Measurements from ENCODE around the gene IRX2. TPM values are rescaled to one million over a fixed set of nuclear protein-coding genes. Genes with fewer than 3 reads are reported as not detected.
A peak's percentile ranks its signal among the peaks of the same experiment; 100 is the strongest.

IRX2 gene
- total RNA-seq, 1 experiment from 2014 or later: not detected

DNA sequence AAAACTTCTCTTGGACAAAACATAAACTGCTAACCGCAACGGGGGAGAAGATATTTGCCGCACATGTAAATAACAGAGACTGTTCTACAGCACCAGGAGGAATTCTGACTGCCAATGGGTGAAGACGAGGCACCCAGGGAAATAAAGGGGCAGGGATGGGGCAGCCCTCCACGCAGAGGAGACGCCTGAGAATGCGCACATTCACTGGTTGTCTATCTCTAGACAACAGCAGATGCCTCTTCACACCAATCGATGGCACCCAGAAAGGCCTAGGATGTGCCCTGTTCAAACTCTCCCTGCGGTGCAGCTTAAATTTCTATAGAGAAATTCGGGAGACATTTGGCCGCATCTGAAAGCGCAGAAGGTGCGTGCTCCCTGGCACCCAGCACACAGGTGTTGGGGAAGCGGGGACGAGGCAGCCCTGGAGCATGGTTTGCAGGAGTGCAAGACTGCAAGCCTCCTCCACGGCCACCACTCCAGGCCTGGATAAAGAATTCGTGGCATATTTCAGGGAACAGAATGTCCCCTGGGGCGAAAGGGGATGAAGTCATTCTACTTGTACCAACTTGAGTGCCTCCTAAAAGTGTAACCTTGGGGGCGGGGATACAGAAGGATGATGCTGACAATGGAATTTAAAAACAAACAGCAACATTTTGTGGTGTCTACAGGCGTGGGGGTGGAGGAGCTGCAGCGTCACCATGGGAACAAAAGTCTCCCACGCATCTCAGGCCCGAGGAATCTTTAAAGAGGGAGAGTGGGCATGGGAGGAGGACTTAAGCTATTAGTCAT, 6.3 kb upstream of the IRX2 start:
- no peaks in the 10 kb centered on the region for H3K9me3 ChIP-seq (ENCODE audit: insufficient read depth, low read depth)
- no peaks in the 10 kb centered on the region for H3K79me2 ChIP-seq (ENCODE audit: low read depth)
- H2AFZ ChIP-seq: no peak overlapping the region
- POLR2A ChIA-PET (ENCODE audit: unreplicated experiment): no interaction called here
- H3K4me3 ChIP-seq: no peak overlapping the region
- CTCF ChIA-PET: no interaction called here
- DNase-seq: peak in 1 of 2 experiments; percentile 94
- H3K36me3 ChIP-seq (ENCODE audit: low read depth): no peaks in the 10 kb centered on the region
- no TSS peak for BruUV-seq (replicated peaks)
- H3F3A ChIP-seq (ENCODE audit: insufficient read depth, low read depth): peaks cover 17% of the 10 kb centered on the region
- no peak overlapping the region; the same call in 1 of the 2 replicates for H3K27ac ChIP-seq
- no peak for TF ChIP-seq EZH2 (IDR thresholded peaks at IDR 0.05; ENCODE audit: low read depth)
- TF ChIP-seq, protein P1, sequence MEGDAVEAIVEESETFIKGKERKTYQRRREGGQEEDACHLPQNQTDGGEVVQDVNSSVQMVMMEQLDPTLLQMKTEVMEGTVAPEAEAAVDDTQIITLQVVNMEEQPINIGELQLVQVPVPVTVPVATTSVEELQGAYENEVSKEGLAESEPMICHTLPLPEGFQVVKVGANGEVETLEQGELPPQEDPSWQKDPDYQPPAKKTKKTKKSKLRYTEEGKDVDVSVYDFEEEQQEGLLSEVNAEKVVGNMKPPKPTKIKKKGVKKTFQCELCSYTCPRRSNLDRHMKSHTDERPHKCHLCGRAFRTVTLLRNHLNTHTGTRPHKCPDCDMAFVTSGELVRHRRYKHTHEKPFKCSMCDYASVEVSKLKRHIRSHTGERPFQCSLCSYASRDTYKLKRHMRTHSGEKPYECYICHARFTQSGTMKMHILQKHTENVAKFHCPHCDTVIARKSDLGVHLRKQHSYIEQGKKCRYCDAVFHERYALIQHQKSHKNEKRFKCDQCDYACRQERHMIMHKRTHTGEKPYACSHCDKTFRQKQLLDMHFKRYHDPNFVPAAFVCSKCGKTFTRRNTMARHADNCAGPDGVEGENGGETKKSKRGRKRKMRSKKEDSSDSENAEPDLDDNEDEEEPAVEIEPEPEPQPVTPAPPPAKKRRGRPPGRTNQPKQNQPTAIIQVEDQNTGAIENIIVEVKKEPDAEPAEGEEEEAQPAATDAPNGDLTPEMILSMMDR (conservative IDR thresholded peaks at IDR 0.05): no peak
- no peaks in the 10 kb centered on the region for H4K20me1 ChIP-seq (ENCODE audit: insufficient read depth)
- intact Hi-C loops (cut with micrococcal nuclease; ENCODE audit: unreplicated experiment): no loop called here
- H3K4me1 ChIP-seq (replicated peaks; ENCODE audit: insufficient read depth): peaks cover 53% of the 10 kb centered on the region
- H3K4me2 ChIP-seq: peak overlapping the region; percentile 56
- no peaks in the 10 kb centered on the region for H3K9me2 ChIP-seq (ENCODE audit: insufficient read depth)
- no peaks in the 10 kb centered on the region for H3K27me3 ChIP-seq (ENCODE audit: insufficient read depth, low read depth)

- H3K27me3 ChIP-seq (ENCODE audit: insufficient read depth, low read depth): no peaks in the 10 kb centered on the region
- BruUV-seq (replicated peaks): no TSS peak
- no peak overlapping the region for H3K27ac ChIP-seq
- TF ChIP-seq, protein P1 (conservative IDR thresholded peaks at IDR 0.05): no peak
- no peak for TF ChIP-seq EZH2 (IDR thresholded peaks at IDR 0.05; ENCODE audit: low read depth)
- H3F3A ChIP-seq (ENCODE audit: insufficient read depth, low read depth): peaks cover 17% of the 10 kb centered on the region
- H2AFZ ChIP-seq: no peak overlapping the region
- no peak overlapping the region for H3K4me3 ChIP-seq
- H3K9me3 ChIP-seq (ENCODE audit: insufficient read depth, low read depth): no peaks in the 10 kb centered on the region
- ChIA-PET POLR2A (ENCODE audit: unreplicated experiment) (no interaction called here), CTCF (no interaction called here)
- no peaks in the 10 kb centered on the region for H3K36me3 ChIP-seq (ENCODE audit: low read depth)
- H4K20me1 ChIP-seq (ENCODE audit: insufficient read depth): no peaks in the 10 kb centered on the region
- no peaks in the 10 kb centered on the region for H3K79me2 ChIP-seq (ENCODE audit: low read depth)
- H3K4me2 ChIP-seq: no peak overlapping the region
- H3K9me2 ChIP-seq (ENCODE audit: insufficient read depth): no peaks in the 10 kb centered on the region
- peaks cover 44% of the 10 kb centered on the region for H3K4me1 ChIP-seq (replicated peaks; ENCODE audit: insufficient read depth)
- intact Hi-C loops (cut with micrococcal nuclease; ENCODE audit: unreplicated experiment): no loop called here
- DNase-seq: no peak
These were observed 5.0 kb upstream of the IRX2 start for GRCh38 chr5:2756211-2757152.

DNA sequence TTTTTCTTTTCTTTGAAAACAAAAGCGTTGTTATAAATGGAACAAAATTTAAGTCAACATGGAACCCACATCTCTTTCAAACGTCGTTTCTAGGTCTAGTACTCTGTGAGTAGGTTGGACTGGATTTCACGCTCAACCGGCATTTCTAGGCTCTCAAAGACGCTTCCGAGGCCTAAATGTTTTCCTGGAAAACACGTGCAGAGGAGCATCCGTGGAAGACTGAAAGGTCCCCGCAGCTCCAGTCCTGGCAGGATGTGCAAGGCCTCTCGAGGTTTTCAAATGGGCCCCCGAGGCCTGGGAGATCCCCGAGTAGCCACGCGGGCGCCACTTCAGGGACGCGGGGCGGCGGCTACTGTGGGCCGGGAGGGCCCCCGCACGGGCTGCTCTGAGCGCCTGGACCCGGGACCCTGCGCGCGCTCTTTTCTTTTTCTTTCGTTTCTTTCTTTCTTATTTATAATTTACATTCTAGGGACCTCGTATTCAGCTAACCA, 4.2 kb upstream of the IRX2 start:
- Histone ChIP-seq H3K9me2 (ENCODE audit: insufficient read depth) (no peaks in the 10 kb centered on the region), H3K4me1 (replicated peaks; ENCODE audit: insufficient read depth) (peaks cover 36% of the 10 kb centered on the region), H3K36me3 (ENCODE audit: low read depth) (no peaks in the 10 kb centered on the region), H3K4me2 (no peak overlapping the region), H3K4me3 (no peak overlapping the region), H3K79me2 (ENCODE audit: low read depth) (no peaks in the 10 kb centered on the region), H3K9me3 (ENCODE audit: insufficient read depth, low read depth) (no peaks in the 10 kb centered on the region), H3F3A (ENCODE audit: insufficient read depth, low read depth) (peaks cover 17% of the 10 kb centered on the region), H3K27me3 (ENCODE audit: insufficient read depth, low read depth) (no peaks in the 10 kb centered on the region), H2AFZ (no peak overlapping the region), H4K20me1 (ENCODE audit: insufficient read depth) (no peaks in the 10 kb centered on the region), H3K27ac (no peak overlapping the region)
- ChIA-PET CTCF (interaction anchor here (0.7 kb wide), 1 partner anchor 100 kb away, joined by 8 read pairs; no protein-coding TSS in a partner anchor), POLR2A (ENCODE audit: unreplicated experiment) (no interaction called here)
- DNase-seq: no peak
- no peak for TF ChIP-seq EZH2 (IDR thresholded peaks at IDR 0.05; ENCODE audit: low read depth)
- TF ChIP-seq, protein P1 (conservative IDR thresholded peaks at IDR 0.05): no peak
- intact Hi-C loops (cut with micrococcal nuclease; ENCODE audit: unreplicated experiment): no loop called here
- BruUV-seq (replicated peaks): no TSS peak
